Astrocyte of the cerebellum (primary cell): ENCODE data around the gene CYTH4.

Source experiments
- DNase-seq: peaks from one replicate; pipeline ENCODE4 v3.0.0-alpha.2; 2011; ENCODE audit warnings: low read depth
- H3K4me3 ChIP-seq: 2 replicates; pipeline ENCODE4 v1.5.1; 2011; ENCODE audit warnings: mild to moderate bottlenecking, low read depth, low read length, moderate library complexity
- in situ Hi-C: cut with HindIII; loops from 2 replicates; pipeline ENCODE4 v1.10.0; 2017; ENCODE audit warnings: low sequenced_read_pairs
- TF ChIP-seq, protein P1 (sequence below): IDR thresholded peaks from 2 replicates; pipeline ENCODE4 v1.5.1; 2012; ENCODE audit warnings: low read length, low read depth, moderate library complexity, mild to moderate bottlenecking; ENCODE audit errors: missing control alignments

CYTH4 gene

DNA sequence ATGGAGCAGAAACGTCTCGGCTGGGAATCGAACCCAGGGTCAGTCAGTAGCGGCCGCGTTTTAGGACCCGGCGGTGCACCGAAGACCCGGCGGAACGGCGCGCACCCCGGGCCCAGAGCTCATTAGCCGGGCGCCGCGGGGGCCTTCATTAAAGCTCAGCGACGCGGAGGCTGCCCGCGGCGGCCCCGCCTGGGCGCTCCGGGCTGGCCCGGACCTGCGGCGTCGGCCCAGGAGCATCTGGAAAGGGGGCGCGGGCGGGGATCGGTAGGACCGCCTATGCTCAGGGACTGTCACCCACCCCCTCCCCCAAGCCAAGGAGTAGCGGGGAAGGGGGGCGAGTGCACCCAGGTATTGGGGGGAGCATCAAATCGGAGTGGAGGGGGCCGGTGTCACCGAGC lies 52.2 kb downstream of the CYTH4 start:
- no peak overlapping the region for H3K4me3 ChIP-seq
- TF ChIP-seq, protein P1, sequence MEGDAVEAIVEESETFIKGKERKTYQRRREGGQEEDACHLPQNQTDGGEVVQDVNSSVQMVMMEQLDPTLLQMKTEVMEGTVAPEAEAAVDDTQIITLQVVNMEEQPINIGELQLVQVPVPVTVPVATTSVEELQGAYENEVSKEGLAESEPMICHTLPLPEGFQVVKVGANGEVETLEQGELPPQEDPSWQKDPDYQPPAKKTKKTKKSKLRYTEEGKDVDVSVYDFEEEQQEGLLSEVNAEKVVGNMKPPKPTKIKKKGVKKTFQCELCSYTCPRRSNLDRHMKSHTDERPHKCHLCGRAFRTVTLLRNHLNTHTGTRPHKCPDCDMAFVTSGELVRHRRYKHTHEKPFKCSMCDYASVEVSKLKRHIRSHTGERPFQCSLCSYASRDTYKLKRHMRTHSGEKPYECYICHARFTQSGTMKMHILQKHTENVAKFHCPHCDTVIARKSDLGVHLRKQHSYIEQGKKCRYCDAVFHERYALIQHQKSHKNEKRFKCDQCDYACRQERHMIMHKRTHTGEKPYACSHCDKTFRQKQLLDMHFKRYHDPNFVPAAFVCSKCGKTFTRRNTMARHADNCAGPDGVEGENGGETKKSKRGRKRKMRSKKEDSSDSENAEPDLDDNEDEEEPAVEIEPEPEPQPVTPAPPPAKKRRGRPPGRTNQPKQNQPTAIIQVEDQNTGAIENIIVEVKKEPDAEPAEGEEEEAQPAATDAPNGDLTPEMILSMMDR = no peak
- in situ Hi-C loops = no loop called here
- DNase-seq = no peak

DNA sequence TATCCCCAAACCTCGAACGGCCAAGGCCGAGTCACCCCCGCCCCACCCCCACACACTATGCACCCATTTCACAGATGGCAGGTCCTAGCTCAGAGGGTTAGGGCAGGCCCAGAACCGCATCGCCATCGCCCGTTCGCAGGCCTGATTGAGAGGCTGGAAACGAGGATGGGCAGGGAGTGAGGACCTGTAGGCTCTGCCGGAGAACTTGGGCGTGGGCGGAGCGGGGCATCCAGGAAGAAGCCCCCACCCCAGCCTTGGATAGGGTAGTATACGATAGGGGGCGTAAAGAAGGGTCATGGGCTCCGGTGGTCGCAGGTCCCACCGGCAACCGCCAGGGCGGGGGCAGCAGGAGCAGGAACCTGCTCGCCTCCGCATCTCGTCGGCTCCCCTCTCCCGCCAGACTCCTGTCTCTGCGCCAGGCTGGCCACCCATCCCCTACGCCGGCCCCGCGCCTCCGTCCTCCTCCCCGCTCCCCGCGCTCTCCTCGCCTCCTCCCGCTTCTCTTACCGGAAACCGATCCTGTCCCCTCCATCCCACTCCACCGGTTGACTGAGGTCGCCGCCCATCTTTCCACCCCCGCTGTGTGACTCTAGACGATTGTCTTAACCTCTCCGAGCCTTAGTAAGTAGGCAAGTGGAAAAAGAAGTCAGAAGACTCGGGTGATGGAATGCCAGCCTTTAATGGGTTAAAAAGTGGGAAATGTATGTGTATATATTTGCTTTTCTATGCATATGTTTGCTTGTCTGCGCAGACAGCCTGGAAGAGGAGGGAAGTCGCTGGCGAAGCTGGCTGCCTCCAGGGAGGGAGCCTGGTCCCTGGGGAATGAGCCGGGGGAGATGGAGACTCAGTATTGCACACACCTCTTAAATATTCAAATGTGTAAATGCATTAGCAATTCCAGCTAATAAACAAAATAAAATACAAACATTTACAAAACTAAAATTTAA lies 52.8 kb downstream of the CYTH4 start:
- TF ChIP-seq, protein P1 = no peak
- in situ Hi-C loops = no loop called here
- DNase-seq = no peak
- no peak overlapping the region for H3K4me3 ChIP-seq

DNA sequence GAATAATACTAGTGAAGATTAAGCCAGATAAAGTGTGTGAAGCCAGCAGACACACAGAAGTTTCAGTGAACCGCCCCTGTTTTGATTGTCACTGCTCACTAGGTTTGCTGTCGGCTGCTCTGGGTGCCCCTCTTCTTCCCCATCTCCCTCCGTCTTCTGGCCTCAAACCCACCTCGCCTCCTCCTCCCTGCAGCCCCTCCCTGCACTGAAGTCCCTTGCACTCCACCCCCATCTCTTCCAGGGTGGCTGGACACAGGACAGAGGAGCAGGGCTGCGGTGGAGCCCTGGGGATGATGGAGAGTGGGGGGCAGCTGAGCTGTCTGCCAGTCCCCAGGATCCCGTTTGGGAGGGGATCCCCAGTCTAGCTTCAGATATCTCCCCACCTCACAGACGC lies 53.5 kb downstream of the CYTH4 start:
- in situ Hi-C loops = no loop called here
- TF ChIP-seq, protein P1 = no peak
- no peak for DNase-seq
- no peak overlapping the region for H3K4me3 ChIP-seq

DNA sequence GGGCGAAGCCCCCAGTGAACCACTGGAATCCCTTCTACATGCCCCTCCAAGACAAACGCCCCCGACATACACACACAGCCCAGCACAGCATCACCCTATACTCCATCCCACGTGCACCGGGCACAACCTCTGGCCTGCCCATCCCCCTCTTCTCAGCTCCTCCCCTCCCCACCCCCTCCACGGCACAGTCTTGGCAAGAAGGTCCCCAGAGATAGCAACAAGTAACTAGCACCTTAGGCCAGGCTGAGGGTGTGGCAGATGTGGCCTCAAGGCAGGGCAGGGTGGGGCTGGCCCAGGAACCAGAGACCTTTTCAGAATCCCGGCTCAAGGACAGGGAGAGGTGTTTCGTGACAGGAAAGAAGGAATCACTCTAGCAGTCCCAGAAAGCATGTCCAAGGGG lies 54.3 kb downstream of the CYTH4 start:
- in situ Hi-C loops = no loop called here
- no peak overlapping the region for H3K4me3 ChIP-seq
- DNase-seq = no peak
- TF ChIP-seq, protein P1 = no peak

DNA sequence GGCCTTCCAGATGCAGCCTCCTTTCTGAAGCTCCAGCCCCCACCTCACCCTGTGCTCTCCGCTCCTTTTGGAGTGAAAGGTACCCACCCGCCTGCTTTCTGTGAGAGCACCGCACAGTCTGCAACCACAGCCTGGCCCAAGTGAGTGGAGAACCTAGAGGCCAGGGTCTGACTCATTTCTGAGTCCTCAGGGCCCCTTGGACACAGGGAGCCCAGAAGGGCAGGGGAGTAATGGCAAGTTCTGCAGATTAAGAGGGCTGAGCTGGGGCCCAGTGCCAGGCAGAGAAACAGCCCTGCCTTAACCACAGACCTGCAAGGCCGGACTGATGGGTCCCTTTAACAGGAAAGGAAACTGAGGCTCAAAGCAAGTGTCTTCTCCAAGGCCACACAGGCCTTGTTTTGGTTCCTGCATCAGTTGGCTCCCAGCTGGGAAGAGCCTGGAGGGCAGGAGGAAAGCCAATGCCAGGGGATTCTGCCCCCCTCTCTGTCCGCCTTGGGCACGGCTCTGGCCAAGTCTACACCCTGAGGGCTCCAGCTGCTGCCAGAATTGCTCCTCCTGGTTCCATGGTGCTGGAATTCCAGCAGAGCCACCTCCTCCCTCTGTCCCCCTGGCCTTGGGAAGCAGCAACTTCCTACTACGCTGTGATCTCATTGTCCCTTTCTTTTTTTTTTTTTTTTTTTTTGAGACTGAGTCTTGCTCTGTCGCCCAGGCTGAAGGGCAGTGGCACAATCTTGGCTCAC lies 55.1 kb downstream of the CYTH4 start:
- in situ Hi-C loops = no loop called here
- no peak overlapping the region for H3K4me3 ChIP-seq
- TF ChIP-seq, protein P1 = no peak
- no peak for DNase-seq

DNA sequence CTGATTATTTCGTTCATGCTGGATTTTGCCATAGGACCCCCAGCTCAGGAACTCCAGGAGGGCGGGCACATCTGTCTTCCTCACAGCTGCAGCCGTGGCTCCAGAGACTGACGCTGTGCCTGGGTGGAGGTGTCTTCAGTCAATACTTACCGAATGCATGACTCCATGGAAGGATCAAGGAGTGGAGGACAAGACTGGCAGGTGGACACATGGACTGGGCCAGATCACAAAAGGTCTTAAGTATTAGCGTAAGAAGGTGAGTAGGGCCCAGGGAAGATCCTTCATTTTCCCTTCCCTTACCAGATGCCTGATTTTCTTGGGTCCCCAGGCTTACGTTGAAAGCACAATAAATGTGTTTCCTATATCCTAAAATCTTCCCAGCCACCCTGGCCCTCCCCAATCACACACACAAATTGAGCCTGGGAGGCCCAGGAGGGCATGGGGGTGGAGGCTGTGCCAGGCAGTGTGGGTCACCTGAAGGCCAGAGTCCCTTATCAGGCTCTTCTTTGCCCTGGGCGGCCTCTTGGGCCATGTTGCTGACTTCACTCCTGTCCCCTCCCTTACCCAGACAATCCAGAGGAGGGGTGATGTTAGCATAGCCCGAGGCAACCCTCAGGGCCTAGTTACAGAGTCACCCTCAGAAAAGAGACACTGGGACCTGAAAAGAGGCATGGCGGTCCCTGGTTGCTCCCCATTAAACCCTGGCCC lies 56.4 kb downstream of the CYTH4 start:
- TF ChIP-seq, protein P1 = no peak
- DNase-seq = no peak
- in situ Hi-C loops = no loop called here
- H3K4me3 ChIP-seq = no peak overlapping the region
